Loucy (cell line): Measurements from ENCODE around the gene MAML2.
A peak's percentile ranks its signal among the peaks of the same experiment; 100 is the strongest.

Source experiments
- H2AFZ ChIP-seq: fragments of 200-600 bp; sonication (generic); 2 replicates; pipeline ENCODE4 v1.6.0; 2016; ENCODE audit warnings: antibody characterized with exemption, mild to moderate bottlenecking, low read length, moderate library complexity
- H3F3A ChIP-seq: fragments of 200-600 bp; 2 replicates; pipeline ENCODE4 v1.6.0; 2016; ENCODE audit warnings: antibody characterized with exemption, low read depth, mild to moderate bottlenecking
- H3K27me3 ChIP-seq: fragments of 200-600 bp; sonication (generic); 2 replicates; pipeline ENCODE4 v1.6.1; 2014; ENCODE audit warnings: low read length, mild to moderate bottlenecking; ENCODE audit not compliant: insufficient read depth, poor library complexity, severe bottlenecking
- H3K36me3 ChIP-seq: fragments of 200-600 bp; sonication (generic); 2 replicates; pipeline ENCODE4 v1.6.1; 2016; ENCODE audit warnings: low read length; ENCODE audit not compliant: insufficient read depth
- H3K4me1 ChIP-seq: fragments of 200-600 bp; sonication (generic); 2 replicates; pipeline ENCODE4 v1.5.1; 2014; ENCODE audit warnings: low read length, mild to moderate bottlenecking; ENCODE audit not compliant: insufficient read depth, poor library complexity, severe bottlenecking
- H3K4me2 ChIP-seq: fragments of 200-600 bp; sonication (generic); 2 replicates; pipeline ENCODE4 v1.6.0; 2014; ENCODE audit warnings: antibody characterized with exemption, low read length, low read depth, mild to moderate bottlenecking; ENCODE audit not compliant: poor library complexity, severe bottlenecking
- H3K4me3 ChIP-seq: fragments of 200-600 bp; sonication (generic); 2 replicates; pipeline ENCODE4 v1.5.1; 2014; ENCODE audit warnings: low read length, mild to moderate bottlenecking, mixed read lengths; ENCODE audit not compliant: poor library complexity, severe bottlenecking
- H3K79me2 ChIP-seq: fragments of 200-600 bp; sonication (generic); 2 replicates; pipeline ENCODE4 v1.6.1; 2014; ENCODE audit warnings: low read length; ENCODE audit not compliant: insufficient read depth
- H3K9ac ChIP-seq: fragments of 200-600 bp; sonication (generic); 2 replicates; pipeline ENCODE4 v1.6.0; 2014; ENCODE audit warnings: mild to moderate bottlenecking, low read depth, low read length, moderate library complexity; ENCODE audit not compliant: poor library complexity, severe bottlenecking
- H3K9me2 ChIP-seq: fragments of 200-600 bp; sonication (generic); replicated peaks from 2 replicates; pipeline ENCODE4 v1.6.1; 2016; ENCODE audit warnings: low read depth, low read length, mixed read lengths
- H3K9me3 ChIP-seq: fragments of 200-600 bp; sonication (generic); 2 replicates; pipeline ENCODE4 v1.6.1; 2014; ENCODE audit warnings: mild to moderate bottlenecking, antibody characterized with exemption, low read length, low read depth; ENCODE audit not compliant: insufficient read depth
- H4K20me1 ChIP-seq: fragments of 200-600 bp; sonication (generic); 2 replicates; pipeline ENCODE4 v1.6.0; 2014; ENCODE audit warnings: antibody characterized with exemption, low read length, mild to moderate bottlenecking; ENCODE audit not compliant: insufficient read depth, poor library complexity, severe bottlenecking
- CTCF ChIP-seq: fragments of 200-600 bp; sonication (generic); conservative IDR thresholded peaks from 2 replicates; pipeline ENCODE4 v1.5.1; 2014; ENCODE audit warnings: mild to moderate bottlenecking, antibody characterized with exemption, low read length
- EZH2phosphoT487 ChIP-seq: fragments of 200-600 bp; IDR thresholded peaks from 2 replicates; pipeline ENCODE4 v1.6.1; 2018; ENCODE audit warnings: antibody characterized with exemption, mild to moderate bottlenecking, moderate library complexity, borderline replicate concordance

The MAML2 gene

GRCh38 chr11:96257972-96258934, 84.7 kb downstream of the MAML2 start:
- Histone ChIP-seq H2AFZ (peak overlapping the region; percentile 37; the same call in 1 of the 2 replicates), H3K9ac (peak overlapping the region; percentile 38), H3K79me2 (no peaks in the 10 kb centered on the region), H3K4me1 (peaks cover 54% of the 10 kb centered on the region), H3K27me3 (no peaks in the 10 kb centered on the region), H3K9me3 (no peaks in the 10 kb centered on the region), H3F3A (no peaks in the 10 kb centered on the region), H4K20me1 (no peaks in the 10 kb centered on the region), H3K36me3 (no peaks in the 10 kb centered on the region), H3K9me2 (no peaks in the 10 kb centered on the region), H3K4me3 (peak overlapping the region; percentile 68), H3K4me2 (peak overlapping the region; percentile 73)
- TF ChIP-seq CTCF = no peak
- TF ChIP-seq EZH2phosphoT487 = no peak

GRCh38 chr11:96257036-96257435, 86.0 kb downstream of the MAML2 start:
- Histone ChIP-seq H3K9me3 (no peaks in the 10 kb centered on the region), H3K79me2 (no peaks in the 10 kb centered on the region), H3K9me2 (no peaks in the 10 kb centered on the region), H3K9ac (no peak overlapping the region), H3K4me3 (no peak overlapping the region), H3K27me3 (no peaks in the 10 kb centered on the region), H2AFZ (0 out of 2 replicates have a peak overlapping the region, but pooled peaks have one; percentile 38), H3K4me2 (no peak overlapping the region), H3K4me1 (peaks cover 54% of the 10 kb centered on the region), H3F3A (no peaks in the 10 kb centered on the region), H4K20me1 (no peaks in the 10 kb centered on the region), H3K36me3 (no peaks in the 10 kb centered on the region)
- TF ChIP-seq EZH2phosphoT487 = no peak
- TF ChIP-seq CTCF = no peak

- peaks cover 54% of the 10 kb centered on the region for H3K4me1 ChIP-seq
- no peak overlapping the region for H3K4me2 ChIP-seq
- no peak overlapping the region for H3K9ac ChIP-seq
- H3K27me3 ChIP-seq = no peaks in the 10 kb centered on the region
- no peaks in the 10 kb centered on the region for H3F3A ChIP-seq
- no peaks in the 10 kb centered on the region for H3K79me2 ChIP-seq
- no peak for TF ChIP-seq CTCF
- no peak for TF ChIP-seq EZH2phosphoT487
- H2AFZ ChIP-seq = peak overlapping the region; percentile 38; the same call in 1 of the 2 replicates
- no peaks in the 10 kb centered on the region for H3K9me2 ChIP-seq
- no peak overlapping the region for H3K4me3 ChIP-seq
- H3K36me3 ChIP-seq = no peaks in the 10 kb centered on the region
- no peaks in the 10 kb centered on the region for H3K9me3 ChIP-seq
- no peaks in the 10 kb centered on the region for H4K20me1 ChIP-seq
Observed at GRCh38 chr11:96256215-96257011, 86.6 kb downstream of the MAML2 start.
